ENCODE data around the gene PEDS1. TPM values are rescaled to one million over a fixed set of nuclear protein-coding genes. Genes with fewer than 3 reads are reported as not detected.
A peak's percentile ranks its signal among the peaks of the same experiment; 100 is the strongest.

The PEDS1 gene
- total RNA-seq, 1 experiment from 2014 or later: 35.6 TPM

DNA sequence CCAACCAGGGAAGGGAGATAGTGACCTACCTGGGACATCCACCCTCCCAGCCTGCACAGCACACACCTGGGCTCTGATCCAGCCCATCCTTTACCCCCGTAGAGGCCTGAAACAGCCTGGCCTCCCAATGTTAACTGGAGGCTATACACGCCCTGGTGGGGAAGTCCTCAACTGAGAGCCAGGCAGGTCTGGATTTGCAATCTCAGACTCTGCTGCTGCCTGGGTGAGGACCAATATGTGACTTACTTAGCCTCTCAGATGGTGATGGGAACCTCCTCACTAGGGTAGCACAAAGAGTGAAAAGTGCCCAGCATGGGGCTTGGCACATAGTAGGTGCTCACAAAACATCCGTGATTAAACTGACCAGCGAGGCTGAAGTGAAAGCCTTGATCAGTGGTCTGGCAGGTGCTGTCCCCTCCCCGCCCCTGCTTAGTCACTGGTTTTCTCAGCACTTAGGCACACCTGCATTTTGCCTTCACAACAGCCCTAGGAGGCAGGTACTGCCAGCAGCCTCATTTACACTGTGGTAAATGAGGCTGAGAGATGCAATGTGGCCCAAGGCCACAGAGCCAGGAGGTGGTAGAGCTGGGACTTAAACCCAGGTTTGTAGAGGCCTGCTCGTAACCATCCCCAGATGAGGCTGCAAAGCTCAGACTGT lies 12.4 kb downstream of the PEDS1 start:
- H3K27ac Mint-ChIP-seq: no peak overlapping the region
- no peak for TF ChIP-seq ZNF396 (CRISPR knock-in tag; IDR thresholded peaks at IDR 0.05; ENCODE audit: borderline replicate concordance)
- TF ChIP-seq TEAD4 (CRISPR knock-in tag; IDR thresholded peaks at IDR 0.05): no peak
- TF ChIP-seq ZNF121 (CRISPR knock-in tag; IDR thresholded peaks at IDR 0.05): no peak
- TF ChIP-seq RORB (CRISPR knock-in tag; IDR thresholded peaks at IDR 0.05): no peak
- no peak for TF ChIP-seq ZNF232 (CRISPR knock-in tag; IDR thresholded peaks at IDR 0.05)
- no peak for TF ChIP-seq ZNF219 (CRISPR knock-in tag; IDR thresholded peaks at IDR 0.05; ENCODE audit: borderline replicate concordance)
- no peak for TF ChIP-seq NR1H2 (CRISPR knock-in tag; IDR thresholded peaks at IDR 0.05)
- TF ChIP-seq, protein P1, sequence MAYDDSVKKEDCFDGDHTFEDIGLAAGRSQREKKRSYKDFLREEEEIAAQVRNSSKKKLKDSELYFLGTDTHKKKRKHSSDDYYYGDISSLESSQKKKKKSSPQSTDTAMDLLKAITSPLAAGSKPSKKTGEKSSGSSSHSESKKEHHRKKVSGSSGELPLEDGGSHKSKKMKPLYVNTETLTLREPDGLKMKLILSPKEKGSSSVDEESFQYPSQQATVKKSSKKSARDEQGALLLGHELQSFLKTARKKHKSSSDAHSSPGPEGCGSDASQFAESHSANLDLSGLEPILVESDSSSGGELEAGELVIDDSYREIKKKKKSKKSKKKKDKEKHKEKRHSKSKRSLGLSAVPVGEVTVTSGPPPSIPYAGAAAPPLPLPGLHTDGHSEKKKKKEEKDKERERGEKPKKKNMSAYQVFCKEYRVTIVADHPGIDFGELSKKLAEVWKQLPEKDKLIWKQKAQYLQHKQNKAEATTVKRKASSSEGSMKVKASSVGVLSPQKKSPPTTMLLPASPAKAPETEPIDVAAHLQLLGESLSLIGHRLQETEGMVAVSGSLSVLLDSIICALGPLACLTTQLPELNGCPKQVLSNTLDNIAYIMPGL (CRISPR knock-in tag; IDR thresholded peaks at IDR 0.05): no peak
- TF ChIP-seq CBFB (CRISPR knock-in tag; IDR thresholded peaks at IDR 0.05; ENCODE audit: low read depth): no peak
- ChIA-PET CTCF (interaction anchor here (3.4 kb wide), 1 partner anchor 20 kb away, joined by 18 read pairs; no protein-coding TSS in a partner anchor), POLR2A (interaction anchor here (2.0 kb wide), 1 partner anchor 25 kb away, joined by 8 read pairs; no protein-coding TSS in a partner anchor)
- ATAC-seq (no peak), DNase-seq (ENCODE audit: low spot score) (no peak)
- H3K9me3 Mint-ChIP-seq: no peaks in the 10 kb centered on the region
- no peak overlapping the region for H3K4me3 Mint-ChIP-seq
- no peaks in the 10 kb centered on the region for H3K27me3 Mint-ChIP-seq (ENCODE audit: low read depth)
- H3K36me3 Mint-ChIP-seq: peaks cover 23% of the 10 kb centered on the region
- peaks cover 38% of the 10 kb centered on the region for H3K4me1 Mint-ChIP-seq

DNA sequence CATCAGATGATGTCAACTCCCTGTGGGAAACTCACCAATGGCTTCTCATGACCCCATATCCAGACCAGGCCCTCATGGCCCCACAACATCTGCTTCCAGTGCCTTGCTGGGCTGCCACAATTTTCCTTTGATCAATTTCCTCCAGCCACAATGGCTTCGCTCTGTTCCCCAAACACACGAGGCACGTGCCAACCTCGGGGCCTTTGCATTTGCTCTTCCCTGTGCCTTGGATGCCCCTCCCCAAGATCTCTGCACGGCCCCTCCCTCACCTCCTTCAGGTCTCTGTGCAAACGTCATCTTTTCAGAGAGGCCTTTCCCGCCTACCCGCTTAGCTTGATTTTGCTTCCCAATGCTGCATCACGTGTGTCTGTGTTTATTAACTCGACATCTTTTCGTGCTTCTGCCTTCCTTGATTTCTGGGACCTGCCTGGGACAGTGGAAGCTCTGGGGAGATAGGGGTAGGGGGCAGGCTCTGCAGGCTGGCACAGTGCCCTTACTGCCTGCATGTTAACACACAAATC lies 13.1 kb downstream of the PEDS1 start:
- no peak overlapping the region for H3K4me3 Mint-ChIP-seq
- ChIA-PET CTCF (interaction anchor here (1.1 to 3.4 kb wide), 5 partner anchors 13 to 141 kb away, joined by 4 to 18 read pairs (median 13); partner anchors contain the start of gene PEDS1), POLR2A (interaction anchor here (1.2 kb wide), 1 partner anchor 13 kb away, joined by 4 read pairs; the partner anchor contains the start of gene PEDS1)
- H3K27ac Mint-ChIP-seq: peak overlapping the region; percentile 34; the same call in 1 of the 2 replicates
- TF ChIP-seq, protein P2, sequence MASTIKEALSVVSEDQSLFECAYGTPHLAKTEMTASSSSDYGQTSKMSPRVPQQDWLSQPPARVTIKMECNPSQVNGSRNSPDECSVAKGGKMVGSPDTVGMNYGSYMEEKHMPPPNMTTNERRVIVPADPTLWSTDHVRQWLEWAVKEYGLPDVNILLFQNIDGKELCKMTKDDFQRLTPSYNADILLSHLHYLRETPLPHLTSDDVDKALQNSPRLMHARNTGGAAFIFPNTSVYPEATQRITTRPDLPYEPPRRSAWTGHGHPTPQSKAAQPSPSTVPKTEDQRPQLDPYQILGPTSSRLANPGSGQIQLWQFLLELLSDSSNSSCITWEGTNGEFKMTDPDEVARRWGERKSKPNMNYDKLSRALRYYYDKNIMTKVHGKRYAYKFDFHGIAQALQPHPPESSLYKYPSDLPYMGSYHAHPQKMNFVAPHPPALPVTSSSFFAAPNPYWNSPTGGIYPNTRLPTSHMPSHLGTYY (CRISPR knock-in tag; IDR thresholded peaks at IDR 0.05): no peak
- TF ChIP-seq, protein P3, sequence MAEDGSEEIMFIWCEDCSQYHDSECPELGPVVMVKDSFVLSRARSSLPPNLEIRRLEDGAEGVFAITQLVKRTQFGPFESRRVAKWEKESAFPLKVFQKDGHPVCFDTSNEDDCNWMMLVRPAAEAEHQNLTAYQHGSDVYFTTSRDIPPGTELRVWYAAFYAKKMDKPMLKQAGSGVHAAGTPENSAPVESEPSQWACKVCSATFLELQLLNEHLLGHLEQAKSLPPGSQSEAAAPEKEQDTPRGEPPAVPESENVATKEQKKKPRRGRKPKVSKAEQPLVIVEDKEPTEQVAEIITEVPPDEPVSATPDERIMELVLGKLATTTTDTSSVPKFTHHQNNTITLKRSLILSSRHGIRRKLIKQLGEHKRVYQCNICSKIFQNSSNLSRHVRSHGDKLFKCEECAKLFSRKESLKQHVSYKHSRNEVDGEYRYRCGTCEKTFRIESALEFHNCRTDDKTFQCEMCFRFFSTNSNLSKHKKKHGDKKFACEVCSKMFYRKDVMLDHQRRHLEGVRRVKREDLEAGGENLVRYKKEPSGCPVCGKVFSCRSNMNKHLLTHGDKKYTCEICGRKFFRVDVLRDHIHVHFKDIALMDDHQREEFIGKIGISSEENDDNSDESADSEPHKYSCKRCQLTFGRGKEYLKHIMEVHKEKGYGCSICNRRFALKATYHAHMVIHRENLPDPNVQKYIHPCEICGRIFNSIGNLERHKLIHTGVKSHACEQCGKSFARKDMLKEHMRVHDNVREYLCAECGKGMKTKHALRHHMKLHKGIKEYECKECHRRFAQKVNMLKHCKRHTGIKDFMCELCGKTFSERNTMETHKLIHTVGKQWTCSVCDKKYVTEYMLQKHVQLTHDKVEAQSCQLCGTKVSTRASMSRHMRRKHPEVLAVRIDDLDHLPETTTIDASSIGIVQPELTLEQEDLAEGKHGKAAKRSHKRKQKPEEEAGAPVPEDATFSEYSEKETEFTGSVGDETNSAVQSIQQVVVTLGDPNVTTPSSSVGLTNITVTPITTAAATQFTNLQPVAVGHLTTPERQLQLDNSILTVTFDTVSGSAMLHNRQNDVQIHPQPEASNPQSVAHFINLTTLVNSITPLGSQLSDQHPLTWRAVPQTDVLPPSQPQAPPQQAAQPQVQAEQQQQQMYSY (CRISPR knock-in tag; IDR thresholded peaks at IDR 0.05): no peak
- TF ChIP-seq ATF1 (CRISPR knock-in tag; IDR thresholded peaks at IDR 0.05): no peak
- no peak for TF ChIP-seq ZNF232 (CRISPR knock-in tag; IDR thresholded peaks at IDR 0.05)
- no peak for TF ChIP-seq CREM (CRISPR knock-in tag; IDR thresholded peaks at IDR 0.05)
- TF ChIP-seq, protein P4, sequence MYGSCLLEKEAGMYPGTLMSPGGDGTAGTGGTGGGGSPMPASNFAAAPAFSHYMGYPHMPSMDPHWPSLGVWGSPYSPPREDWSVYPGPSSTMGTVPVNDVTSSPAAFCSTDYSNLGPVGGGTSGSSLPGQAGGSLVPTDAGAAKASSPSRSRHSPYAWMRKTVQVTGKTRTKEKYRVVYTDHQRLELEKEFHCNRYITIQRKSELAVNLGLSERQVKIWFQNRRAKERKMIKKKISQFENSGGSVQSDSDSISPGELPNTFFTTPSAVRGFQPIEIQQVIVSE (CRISPR knock-in tag; IDR thresholded peaks at IDR 0.05; ENCODE audit: borderline replicate concordance): no peak
- no peak for TF ChIP-seq ZNF317 (CRISPR knock-in tag; IDR thresholded peaks at IDR 0.05; ENCODE audit: borderline replicate concordance, low read depth)
- H3K36me3 Mint-ChIP-seq: peaks cover 26% of the 10 kb centered on the region
- H3K27me3 Mint-ChIP-seq (ENCODE audit: low read depth): no peaks in the 10 kb centered on the region
- peaks cover 33% of the 10 kb centered on the region for H3K4me1 Mint-ChIP-seq
- H3K9me3 Mint-ChIP-seq: no peaks in the 10 kb centered on the region
- ATAC-seq: no peak
- no peak for DNase-seq (ENCODE audit: low spot score)
